HG03442 (cell line): ENCODE measurements around the gene TFPI.

Source experiments
- ATAC-seq: cut with Tn5 transposase; IDR thresholded peaks from one replicate; pipeline ENCODE4 v1.9.1; 2021; ENCODE audit warnings: mild to moderate bottlenecking, moderate library complexity; ENCODE audit not compliant: unreplicated experiment

TFPI gene

DNA sequence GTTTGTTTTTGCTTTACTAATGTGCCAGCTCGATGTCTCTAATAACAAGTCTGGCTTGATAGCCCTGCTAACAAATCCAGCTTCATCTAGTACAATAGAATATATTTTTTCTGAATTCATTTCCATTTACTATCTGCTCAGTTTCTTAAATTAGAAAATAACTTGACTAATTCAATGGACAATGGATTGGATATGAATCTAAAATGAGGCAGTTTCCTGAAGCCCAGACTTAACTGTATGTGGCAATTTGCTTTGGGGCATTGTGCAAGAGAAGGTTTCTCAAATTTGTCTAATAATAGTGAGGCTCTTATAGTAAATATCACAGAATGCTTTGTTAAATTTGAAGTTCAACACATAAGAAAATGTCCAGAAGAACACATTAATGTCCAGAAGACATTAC lies 132.0 kb downstream of the TFPI start:
- ATAC-seq = no peak

DNA sequence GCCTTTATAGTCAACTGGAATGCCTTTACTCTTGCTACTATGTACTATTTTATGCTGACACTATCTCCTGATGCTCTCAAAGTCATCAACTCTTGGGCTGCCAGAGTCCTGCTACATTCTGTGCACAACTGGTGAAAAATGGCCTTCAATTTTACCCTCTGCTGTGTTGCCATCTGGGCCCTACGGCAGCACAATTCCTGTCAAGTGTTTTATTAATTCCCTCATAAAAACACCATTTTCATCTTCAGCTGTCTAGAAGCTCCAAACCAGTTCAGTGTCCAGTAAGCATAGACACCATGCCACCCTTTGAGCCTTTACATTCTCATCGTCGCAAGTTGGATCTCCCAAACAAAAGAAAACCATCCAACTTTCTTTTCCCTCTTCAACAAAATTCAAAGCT lies 132.7 kb downstream of the TFPI start:
- no peak for ATAC-seq

DNA sequence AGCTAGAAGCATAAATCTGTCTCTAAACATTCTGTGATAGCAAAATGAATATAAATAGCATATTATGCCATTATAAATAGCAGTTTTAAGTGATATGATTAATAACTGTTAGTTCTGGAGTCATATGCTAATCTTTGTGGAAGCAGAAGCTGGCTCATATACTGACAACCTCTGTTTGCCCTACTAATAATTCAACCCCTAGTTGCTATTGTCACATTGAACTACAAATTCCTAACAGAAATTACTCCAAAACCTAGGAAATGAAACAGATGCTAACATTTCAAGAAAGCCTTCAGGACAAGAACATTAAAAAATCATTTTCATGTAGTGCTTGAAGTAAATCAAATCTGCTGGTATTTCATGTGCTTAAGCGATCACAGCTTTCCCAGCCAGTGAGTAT lies 134.4 kb downstream of the TFPI start:
- ATAC-seq = no peak

DNA sequence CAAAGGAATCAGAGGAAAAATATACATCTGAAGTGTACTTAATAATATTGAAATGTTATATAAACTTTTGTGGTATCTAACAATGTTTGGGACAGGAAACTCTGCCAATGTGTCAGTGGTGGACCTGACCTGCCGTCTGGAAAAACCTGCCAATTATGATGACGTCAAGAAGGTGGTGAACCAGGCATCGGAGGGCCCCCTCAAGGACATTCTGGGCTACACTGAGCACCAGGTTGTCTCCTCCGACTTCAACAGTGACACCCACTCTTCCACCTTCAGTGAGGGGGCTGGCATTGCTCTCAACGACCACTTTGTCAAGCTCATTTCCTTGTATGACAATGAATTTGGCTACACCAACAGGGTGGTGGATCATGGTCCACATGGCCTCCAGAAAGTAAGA lies 138.8 kb downstream of the TFPI start:
- ATAC-seq = no peak
